ENCODE results near the gene DOCK9. TPM values are rescaled to one million over a fixed set of nuclear protein-coding genes. Genes with fewer than 3 reads are reported as not detected.

Gene DOCK9
- total and polyA plus RNA-seq, 9 of the 15 experiments (the other 6 are each of a cell fraction or from before 2014, with no cell fraction given) = 3.5 to 25.3 (median 16.7) TPM

DNA sequence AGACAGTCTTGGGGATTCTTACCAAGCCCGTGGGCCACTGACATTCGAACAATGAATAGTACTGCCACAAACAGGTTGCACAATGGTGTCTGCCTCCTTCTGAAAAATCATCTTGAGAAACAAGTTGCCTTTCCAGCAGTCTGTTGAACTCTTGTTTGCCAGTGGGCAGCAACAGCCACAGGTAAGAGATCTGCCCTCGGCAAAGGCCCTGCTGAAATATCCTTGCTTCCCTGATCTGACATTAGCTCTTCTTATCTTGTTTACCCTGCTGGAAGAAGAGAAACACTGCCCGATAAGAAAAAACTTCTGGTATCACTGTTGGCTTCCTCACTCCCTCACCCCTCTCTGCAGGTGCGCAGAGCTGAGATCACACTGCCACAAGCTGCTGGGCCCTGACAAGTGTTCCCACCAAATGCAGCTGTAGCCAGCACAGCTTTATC lies 2.0 kb downstream of the DOCK9 start (continued):
- no peak for TF ChIP-seq POU5F1 (IDR thresholded peaks at IDR 0.05; ENCODE audit: borderline replicate concordance, low read depth, low read length, partially characterized antibody)
- no peak for TF ChIP-seq RBM39 (optimal IDR thresholded peaks at IDR 0.05; ENCODE audit: low read depth, low read length)
- TF ChIP-seq, protein P1, sequence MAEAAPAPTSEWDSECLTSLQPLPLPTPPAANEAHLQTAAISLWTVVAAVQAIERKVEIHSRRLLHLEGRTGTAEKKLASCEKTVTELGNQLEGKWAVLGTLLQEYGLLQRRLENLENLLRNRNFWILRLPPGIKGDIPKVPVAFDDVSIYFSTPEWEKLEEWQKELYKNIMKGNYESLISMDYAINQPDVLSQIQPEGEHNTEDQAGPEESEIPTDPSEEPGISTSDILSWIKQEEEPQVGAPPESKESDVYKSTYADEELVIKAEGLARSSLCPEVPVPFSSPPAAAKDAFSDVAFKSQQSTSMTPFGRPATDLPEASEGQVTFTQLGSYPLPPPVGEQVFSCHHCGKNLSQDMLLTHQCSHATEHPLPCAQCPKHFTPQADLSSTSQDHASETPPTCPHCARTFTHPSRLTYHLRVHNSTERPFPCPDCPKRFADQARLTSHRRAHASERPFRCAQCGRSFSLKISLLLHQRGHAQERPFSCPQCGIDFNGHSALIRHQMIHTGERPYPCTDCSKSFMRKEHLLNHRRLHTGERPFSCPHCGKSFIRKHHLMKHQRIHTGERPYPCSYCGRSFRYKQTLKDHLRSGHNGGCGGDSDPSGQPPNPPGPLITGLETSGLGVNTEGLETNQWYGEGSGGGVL (CRISPR knock-in tag; IDR thresholded peaks at IDR 0.05) = no peak
- TF ChIP-seq NONO (IDR thresholded peaks at IDR 0.05; ENCODE audit: low read depth in 2 of 2, low read length in 1 of 2) = no peak
- TF ChIP-seq DPF2 (IDR thresholded peaks at IDR 0.05) = peak; percentile 92
- peak; percentile 54 to 60; a peak in 3 of 4 replicates for TF ChIP-seq KDM1A (IDR thresholded peaks at IDR 0.05)
- no peak for TF ChIP-seq KDM5B (IDR thresholded peaks at IDR 0.05; ENCODE audit: insufficient replicate concordance, low read depth, low read length)
- TF ChIP-seq, protein P2, sequence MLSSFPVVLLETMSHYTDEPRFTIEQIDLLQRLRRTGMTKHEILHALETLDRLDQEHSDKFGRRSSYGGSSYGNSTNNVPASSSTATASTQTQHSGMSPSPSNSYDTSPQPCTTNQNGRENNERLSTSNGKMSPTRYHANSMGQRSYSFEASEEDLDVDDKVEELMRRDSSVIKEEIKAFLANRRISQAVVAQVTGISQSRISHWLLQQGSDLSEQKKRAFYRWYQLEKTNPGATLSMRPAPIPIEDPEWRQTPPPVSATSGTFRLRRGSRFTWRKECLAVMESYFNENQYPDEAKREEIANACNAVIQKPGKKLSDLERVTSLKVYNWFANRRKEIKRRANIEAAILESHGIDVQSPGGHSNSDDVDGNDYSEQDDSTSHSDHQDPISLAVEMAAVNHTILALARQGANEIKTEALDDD (IDR thresholded peaks at IDR 0.05) = no peak
- TF ChIP-seq RBBP5 (IDR thresholded peaks at IDR 0.05; ENCODE audit: borderline replicate concordance, insufficient read depth, low read length, poor library complexity, severe bottlenecking) = no peak
- TF ChIP-seq ELF2 (CRISPR knock-in tag; IDR thresholded peaks at IDR 0.05) = no peak
- TF ChIP-seq, protein P3, sequence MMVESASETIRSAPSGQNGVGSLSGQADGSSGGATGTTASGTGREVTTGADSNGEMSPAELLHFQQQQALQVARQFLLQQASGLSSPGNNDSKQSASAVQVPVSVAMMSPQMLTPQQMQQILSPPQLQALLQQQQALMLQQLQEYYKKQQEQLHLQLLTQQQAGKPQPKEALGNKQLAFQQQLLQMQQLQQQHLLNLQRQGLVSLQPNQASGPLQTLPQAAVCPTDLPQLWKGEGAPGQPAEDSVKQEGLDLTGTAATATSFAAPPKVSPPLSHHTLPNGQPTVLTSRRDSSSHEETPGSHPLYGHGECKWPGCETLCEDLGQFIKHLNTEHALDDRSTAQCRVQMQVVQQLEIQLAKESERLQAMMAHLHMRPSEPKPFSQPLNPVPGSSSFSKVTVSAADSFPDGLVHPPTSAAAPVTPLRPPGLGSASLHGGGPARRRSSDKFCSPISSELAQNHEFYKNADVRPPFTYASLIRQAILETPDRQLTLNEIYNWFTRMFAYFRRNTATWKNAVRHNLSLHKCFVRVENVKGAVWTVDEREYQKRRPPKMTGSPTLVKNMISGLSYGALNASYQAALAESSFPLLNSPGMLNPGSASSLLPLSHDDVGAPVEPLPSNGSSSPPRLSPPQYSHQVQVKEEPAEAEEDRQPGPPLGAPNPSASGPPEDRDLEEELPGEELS (CRISPR knock-in tag; IDR thresholded peaks at IDR 0.05; ENCODE audit: borderline replicate concordance) = peak; percentile 93; the same call in 1 of the 2 replicates
- no peak for TF ChIP-seq EHMT2 (IDR thresholded peaks at IDR 0.05)
- no peak for TF ChIP-seq RBM14 (IDR thresholded peaks at IDR 0.05; ENCODE audit: borderline replicate concordance, insufficient read depth, low read depth, low read length)
- no peak for TF ChIP-seq ZSCAN32 (CRISPR knock-in tag; IDR thresholded peaks at IDR 0.05)
- no peak for TF ChIP-seq EGR1 (conservative IDR thresholded peaks at IDR 0.05)
- no peak for TF ChIP-seq SMC3 (conservative IDR thresholded peaks at IDR 0.05; ENCODE audit: insufficient read depth, low read depth, low read length)
- TF ChIP-seq IFI16 (CRISPR knock-in tag; IDR thresholded peaks at IDR 0.05) = no peak
- no peak for TF ChIP-seq TSC22D4 (tag; IDR thresholded peaks at IDR 0.05)
- peak; percentile 94 for TF ChIP-seq TAL1 (IDR thresholded peaks at IDR 0.05)
- no peak for TF ChIP-seq KLF13 (tag; IDR thresholded peaks at IDR 0.05; ENCODE audit: borderline replicate concordance, low read depth)
- no peak for TF ChIP-seq ZNF696 (CRISPR knock-in tag; conservative IDR thresholded peaks at IDR 0.05)
- TF ChIP-seq, protein P4, sequence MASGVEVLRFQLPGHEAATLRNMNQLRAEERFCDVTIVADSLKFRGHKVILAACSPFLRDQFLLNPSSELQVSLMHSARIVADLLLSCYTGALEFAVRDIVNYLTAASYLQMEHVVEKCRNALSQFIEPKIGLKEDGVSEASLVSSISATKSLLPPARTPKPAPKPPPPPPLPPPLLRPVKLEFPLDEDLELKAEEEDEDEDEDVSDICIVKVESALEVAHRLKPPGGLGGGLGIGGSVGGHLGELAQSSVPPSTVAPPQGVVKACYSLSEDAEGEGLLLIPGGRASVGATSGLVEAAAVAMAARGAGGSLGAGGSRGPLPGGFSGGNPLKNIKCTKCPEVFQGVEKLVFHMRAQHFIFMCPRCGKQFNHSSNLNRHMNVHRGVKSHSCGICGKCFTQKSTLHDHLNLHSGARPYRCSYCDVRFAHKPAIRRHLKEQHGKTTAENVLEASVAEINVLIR (CRISPR knock-in tag; IDR thresholded peaks at IDR 0.05) = no peak

Measured in K562 (cell line).